DND-41 (cell line): ENCODE data around the gene BCKDK.
A peak's percentile ranks its signal among the peaks of the same experiment; 100 is the strongest.

Experiments used
- ATAC-seq: fragments of 200-7000 bp; cut with Tn5 transposase; 3 replicates; pipeline ENCODE4 v1.9.1; 2021; ENCODE audit warnings: low read depth; ENCODE audit not compliant: insufficient read depth
- DNase-seq: peaks from one replicate; pipeline ENCODE4 v3.0.0-alpha.2; 2020
- H2AFZ ChIP-seq: 2 replicates; pipeline ENCODE4 v1.6.0; 2012; ENCODE audit warnings: low read depth, low read length
- H3K27ac ChIP-seq: 2 replicates; pipeline ENCODE4 v1.5.1; 2012; ENCODE audit warnings: low read length, inconsistent platforms
- H3K27me3 ChIP-seq: fragments of 200-600 bp; sonication (generic); 2 replicates; pipeline ENCODE4 v1.6.0; 2012; ENCODE audit warnings: low read length, mild to moderate bottlenecking, inconsistent platforms; ENCODE audit not compliant: insufficient read depth, poor library complexity
- H3K36me3 ChIP-seq: 2 replicates; pipeline ENCODE4 v1.5.1; 2012; ENCODE audit warnings: low read length, inconsistent platforms; ENCODE audit not compliant: insufficient read depth
- H3K4me1 ChIP-seq: 2 replicates; pipeline ENCODE4 v1.5.1; 2012; ENCODE audit warnings: mild to moderate bottlenecking, low read length; ENCODE audit not compliant: insufficient read depth
- H3K4me2 ChIP-seq: 2 replicates; pipeline ENCODE4 v1.6.0; 2012; ENCODE audit warnings: mild to moderate bottlenecking, moderate library complexity, low read length, inconsistent platforms; ENCODE audit not compliant: insufficient read depth
- H3K4me3 ChIP-seq, 2 experiments: fragments of 200-600 bp in 1 of 2; shearing (Covaris generic) in 1 of 2; 2 replicates each; pipeline ENCODE4 v1.5.1; 2012 to 2016; ENCODE audit warnings: inconsistent platforms in 2 of 2, low read length in 2 of 2, mild to moderate bottlenecking in 2 of 2, low read depth in 1 of 2, moderate library complexity in 1 of 2
- H3K79me2 ChIP-seq: 2 replicates; pipeline ENCODE4 v1.6.0; 2012; ENCODE audit warnings: low read length, inconsistent platforms; ENCODE audit not compliant: insufficient read depth
- H3K9ac ChIP-seq: 2 replicates; pipeline ENCODE4 v1.6.0; 2012; ENCODE audit warnings: low read depth, mild to moderate bottlenecking, inconsistent platforms, low read length, moderate library complexity
- H3K9me3 ChIP-seq: 2 replicates; pipeline ENCODE4 v1.5.1; 2012; ENCODE audit warnings: low read length, moderate library complexity, mild to moderate bottlenecking, inconsistent platforms; ENCODE audit not compliant: insufficient read depth, severe bottlenecking
- H4K20me1 ChIP-seq: 2 replicates; pipeline ENCODE4 v1.6.0; 2012; ENCODE audit warnings: low read length; ENCODE audit not compliant: insufficient read depth
- CTCF ChIP-seq: IDR thresholded peaks from 2 replicates; pipeline ENCODE4 v1.5.1; 2012; ENCODE audit warnings: borderline replicate concordance, low read length, moderate library complexity, mild to moderate bottlenecking; ENCODE audit not compliant: poor library complexity, severe bottlenecking; ENCODE audit errors: extremely low read depth
- EZH2 ChIP-seq: IDR thresholded peaks from 3 replicates; pipeline ENCODE4 v1.6.1; 2012; ENCODE audit warnings: borderline replicate concordance, low read depth, mild to moderate bottlenecking, moderate library complexity, low read length, inconsistent platforms; ENCODE audit not compliant: severe bottlenecking

Gene BCKDK

GRCh38 chr16:31076319-31076718, 31.9 kb upstream of the BCKDK start:
- peaks cover 33% of the 10 kb centered on the region for H3K4me1 ChIP-seq
- peaks cover 59% of the 10 kb centered on the region for H3K36me3 ChIP-seq
- no peak overlapping the region for H3K4me3 ChIP-seq
- H3K27ac ChIP-seq: no peak overlapping the region
- no peak overlapping the region for H2AFZ ChIP-seq
- peaks cover 59% of the 10 kb centered on the region for H4K20me1 ChIP-seq
- DNase-seq (no peak), ATAC-seq (no peak)
- TF ChIP-seq CTCF (no peak), EZH2 (no peak)
- H3K27me3 ChIP-seq: no peaks in the 10 kb centered on the region
- peak overlapping the region; percentile 81; the same call in 1 of the 2 replicates for H3K4me2 ChIP-seq
- no peaks in the 10 kb centered on the region for H3K9me3 ChIP-seq
- H3K9ac ChIP-seq: no peak overlapping the region
- H3K79me2 ChIP-seq: peaks cover 94% of the 10 kb centered on the region

GRCh38 chr16:31077024-31077423, 31.2 kb upstream of the BCKDK start:
- no peak for ATAC-seq
- no peak for DNase-seq
- Histone ChIP-seq H3K79me2 (peaks cover 90% of the 10 kb centered on the region), H3K9ac (no peak overlapping the region), H4K20me1 (peaks cover 66% of the 10 kb centered on the region), H2AFZ (no peak overlapping the region), H3K4me2 (no peak overlapping the region), H3K4me3 (no peak overlapping the region), H3K27ac (no peak overlapping the region), H3K4me1 (peaks cover 31% of the 10 kb centered on the region), H3K36me3 (peaks cover 64% of the 10 kb centered on the region), H3K27me3 (no peaks in the 10 kb centered on the region), H3K9me3 (no peaks in the 10 kb centered on the region)
- TF ChIP-seq EZH2 (no peak), CTCF (no peak)

- peaks cover 72% of the 10 kb centered on the region for H3K36me3 ChIP-seq
Observed at GRCh38 chr16:31077592-31078396, 30.4 kb upstream of the BCKDK start.

More at GRCh38 chr16:31077592-31078396, 30.4 kb upstream of the BCKDK start:
- Histone ChIP-seq H3K4me1 (peaks cover 26% of the 10 kb centered on the region), H3K27ac (no peak overlapping the region), H4K20me1 (peaks cover 72% of the 10 kb centered on the region), H3K9me3 (no peaks in the 10 kb centered on the region), H3K9ac (no peak overlapping the region), H3K4me2 (no peak overlapping the region), H2AFZ (no peak overlapping the region), H3K27me3 (no peaks in the 10 kb centered on the region), H3K79me2 (peaks cover 87% of the 10 kb centered on the region), H3K4me3 (no peak overlapping the region)
- ATAC-seq (no peak), DNase-seq (no peak)
- TF ChIP-seq EZH2 (no peak), CTCF (peak; percentile 10)
